Daoy (cell line): Measurements from ENCODE around the gene STEAP1B. TPM values are rescaled to one million over a fixed set of nuclear protein-coding genes. Genes with fewer than 3 reads are reported as not detected.
A peak's percentile ranks its signal among the peaks of the same experiment; 100 is the strongest.
"Not testable (repeated sequence)": the region's sequence is repeated elsewhere in the genome, so short reads cannot be mapped to it uniquely, and the experiment has no call there.

ENCODE experiments used
- DNase-seq: peaks from one replicate; pipeline ENCODE4 v3.0.0-alpha.2; 2015; ENCODE audit warnings: low read depth
- total RNA-seq: library from RNA; depleted of rRNA; stranded (reverse); fragments of >200 nt; shearing (Covaris generic); gene quantifications from 2 replicates; pipeline ENCODE4 v1.2.3, GENCODE V29; 2014

Gene STEAP1B
- total RNA-seq, 1 experiment from 2014 or later = 20.2 TPM

GRCh38 chr7:22457471-22457870 lies 42.5 kb downstream of the STEAP1B start:
- no peak for DNase-seq

- no peak for DNase-seq
Measured at GRCh38 chr7:22454446-22454845, 45.5 kb downstream of the STEAP1B start.

GRCh38 chr7:22452960-22453558 lies 46.9 kb downstream of the STEAP1B start:
- no peak for DNase-seq

DNA sequence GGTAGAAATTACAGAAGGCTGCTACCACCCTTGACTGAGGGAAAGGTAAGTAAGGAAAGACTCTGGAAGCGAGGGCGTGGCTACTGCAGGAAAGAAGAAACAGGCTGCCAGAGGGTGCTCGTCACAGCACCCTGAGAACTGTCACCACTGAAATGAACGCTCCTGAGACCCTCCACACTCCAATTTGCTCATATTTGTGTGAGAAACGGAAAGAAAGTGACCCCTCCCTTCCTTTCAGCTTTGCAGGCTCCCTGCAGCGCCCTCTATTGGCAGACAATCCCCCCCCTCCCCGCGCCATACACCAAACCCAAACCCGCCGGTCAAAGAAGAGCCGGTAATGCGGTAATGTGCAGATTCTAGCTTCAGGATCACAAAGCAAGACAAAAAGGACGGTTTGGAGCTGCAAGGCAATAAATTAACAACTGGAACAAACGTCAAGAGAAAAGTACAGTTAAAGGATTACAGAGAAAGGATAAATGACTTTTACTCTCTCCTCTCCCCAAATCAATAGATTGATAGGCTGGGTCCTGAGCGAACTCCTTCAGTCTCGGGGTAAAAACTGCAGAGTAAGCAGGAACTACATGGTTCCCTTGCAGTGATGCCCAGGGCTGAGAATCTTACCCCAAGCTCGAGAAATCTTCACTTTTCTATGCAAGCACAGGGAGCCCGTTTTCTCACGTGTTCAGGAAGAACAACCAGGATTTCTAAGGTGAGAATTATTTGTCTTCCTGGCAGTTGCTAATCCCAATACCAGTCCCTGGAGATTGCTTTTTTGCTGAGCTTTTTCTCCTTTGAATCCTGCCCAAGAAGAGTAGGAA lies 47.6 kb downstream of the STEAP1B start:
- DNase-seq = peak; percentile 76

DNA sequence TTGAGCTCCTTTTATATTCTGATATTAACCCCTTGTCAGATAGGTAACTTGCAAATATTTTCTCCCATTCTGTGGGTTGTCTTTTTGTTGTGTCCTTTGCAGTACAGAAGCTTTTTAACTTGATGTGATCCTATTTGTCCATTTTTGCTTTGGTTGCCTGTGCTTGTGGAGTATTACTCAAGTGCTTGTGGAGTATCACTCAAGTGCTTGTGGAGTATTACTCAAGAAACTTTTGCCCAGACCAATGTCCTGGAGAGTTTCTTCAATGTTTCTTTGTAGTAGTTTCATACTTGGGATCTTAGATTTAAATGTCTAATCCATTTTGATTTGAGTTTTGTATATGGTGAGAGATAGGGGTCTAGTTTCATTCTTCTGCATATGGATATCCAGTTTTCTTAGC lies 50.0 kb downstream of the STEAP1B start:
- not testable (repeated sequence) for DNase-seq

GRCh38 chr7:22447762-22448161 lies 52.2 kb downstream of the STEAP1B start:
- DNase-seq = no peak

DNA sequence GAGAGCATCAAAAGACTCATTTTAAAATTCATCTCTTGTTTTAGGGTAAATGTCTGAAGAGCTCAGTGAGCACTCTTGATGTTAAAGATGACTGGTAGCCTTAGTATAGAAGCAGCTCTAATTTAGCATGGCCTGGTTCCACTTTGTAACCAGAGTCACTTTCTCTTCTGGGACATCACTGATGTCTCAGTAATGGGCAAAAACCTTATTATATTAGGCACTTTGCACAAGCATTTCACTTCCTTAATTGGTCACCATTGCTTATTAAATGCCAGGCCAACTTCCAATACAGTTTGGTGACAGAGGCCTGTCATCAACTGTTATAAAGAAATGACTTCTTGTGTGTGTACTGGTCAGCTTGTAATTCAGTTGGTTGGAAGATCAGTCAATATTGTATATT lies 53.0 kb downstream of the STEAP1B start:
- DNase-seq = no peak

GRCh38 chr7:22445853-22446252 lies 54.1 kb downstream of the STEAP1B start:
- DNase-seq = no peak

DNA sequence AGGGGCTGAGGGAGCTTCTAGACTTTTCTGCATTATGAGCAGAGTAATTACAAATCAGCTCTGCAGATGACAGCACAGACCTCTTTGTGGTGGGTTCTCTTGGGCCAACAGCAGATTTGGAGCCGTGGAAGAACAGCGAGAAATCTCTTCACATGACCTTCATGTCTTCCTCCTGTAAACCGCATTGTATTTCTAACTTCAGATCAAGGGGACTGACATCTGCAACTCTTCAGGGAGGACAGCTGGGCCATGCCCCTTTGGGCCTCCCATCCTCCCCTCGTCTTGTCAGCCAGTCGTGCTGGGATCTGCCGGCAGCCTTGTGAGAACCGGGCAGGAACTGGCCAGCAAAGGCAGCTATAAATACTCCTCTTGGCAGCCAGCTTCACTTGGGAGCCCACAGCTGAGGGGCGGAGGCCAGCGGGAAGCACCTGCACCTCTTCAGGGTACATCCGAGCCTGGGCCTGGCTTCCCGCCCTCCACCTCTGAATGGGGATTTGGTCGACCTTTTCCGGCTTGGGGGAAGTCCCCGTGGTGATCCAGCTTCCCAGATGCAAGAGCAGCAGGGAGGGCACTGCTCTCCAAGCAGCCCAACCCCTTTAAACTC lies 54.7 kb downstream of the STEAP1B start:
- DNase-seq = peak; percentile 64

DNA sequence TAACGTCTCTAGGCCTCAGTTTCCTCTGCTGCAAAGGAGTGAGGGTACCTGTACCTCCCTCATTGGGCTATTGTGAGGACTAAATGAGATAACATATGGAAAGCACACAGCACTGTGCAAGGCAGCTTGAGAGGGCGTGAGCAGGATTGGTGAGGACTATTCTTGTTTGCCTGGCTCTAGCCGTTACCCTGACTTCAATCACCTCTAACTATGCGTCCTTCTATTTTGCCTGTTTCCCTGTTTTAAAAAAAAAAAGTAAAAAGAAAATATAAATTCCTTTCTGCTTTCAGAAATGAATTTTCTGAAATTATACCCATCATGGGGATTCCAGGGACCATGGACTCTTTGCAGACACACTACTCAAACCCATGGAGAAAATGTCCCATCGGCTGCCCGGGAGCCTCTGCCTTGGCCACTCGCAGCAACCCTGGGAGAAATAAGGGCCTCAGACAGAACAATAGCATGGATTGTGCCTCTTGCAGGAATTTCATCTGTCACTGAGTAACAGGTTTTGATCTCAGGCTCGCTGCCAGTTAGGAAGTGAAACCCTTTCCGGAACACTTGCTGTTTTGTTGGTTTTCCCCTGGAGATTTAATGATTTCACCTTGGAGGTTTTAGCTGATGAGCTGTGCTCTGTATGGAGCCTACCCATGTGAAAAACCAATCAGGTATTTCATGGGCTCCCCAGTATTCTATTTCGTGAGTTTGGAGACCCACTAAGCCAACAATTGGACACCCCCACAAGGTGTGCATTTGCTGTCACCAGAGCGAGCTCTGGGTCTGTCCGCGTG lies 55.6 kb downstream of the STEAP1B start:
- DNase-seq = peak; percentile 89

DNA sequence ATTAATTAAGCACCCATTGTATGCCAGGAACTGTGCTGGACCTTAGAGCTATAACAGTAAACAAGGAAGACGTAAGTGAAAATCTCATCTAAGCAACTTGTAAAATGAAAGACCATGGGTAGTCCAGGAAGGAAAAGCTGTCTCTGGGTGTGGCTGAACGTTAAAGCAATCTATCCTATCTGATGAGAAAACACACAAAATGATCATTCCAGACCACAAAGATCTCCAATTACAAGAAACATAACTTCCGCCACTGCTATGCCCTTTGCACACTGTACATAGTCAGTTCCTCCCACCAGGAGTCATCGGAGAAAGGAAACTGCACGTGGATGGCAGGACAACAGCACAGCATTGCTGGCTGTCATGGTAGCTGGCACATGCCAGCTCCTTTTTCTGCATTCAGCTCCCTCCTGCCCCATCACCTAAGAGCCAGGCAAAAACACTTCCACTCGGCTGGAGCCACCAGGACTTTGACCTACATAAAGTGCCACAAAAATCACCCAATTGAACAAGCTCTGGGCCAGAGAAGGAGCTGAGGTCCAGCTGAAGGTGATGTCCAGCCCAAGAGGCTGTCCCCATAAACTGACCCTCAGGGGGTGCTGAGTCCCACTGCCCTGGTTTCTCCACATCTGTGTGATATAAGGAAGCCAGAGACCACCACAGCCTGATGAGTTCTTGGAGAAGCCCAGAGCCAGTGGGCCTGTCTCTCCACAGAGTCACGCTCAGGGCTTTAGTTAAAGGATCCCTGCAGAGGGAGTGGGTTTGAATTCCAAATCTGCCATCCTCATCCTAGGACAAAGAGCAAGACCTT lies 56.4 kb downstream of the STEAP1B start:
- DNase-seq = peak; percentile 93

- no peak for DNase-seq
Measured at GRCh38 chr7:22442882-22443369, 57.1 kb downstream of the STEAP1B start.

DNA sequence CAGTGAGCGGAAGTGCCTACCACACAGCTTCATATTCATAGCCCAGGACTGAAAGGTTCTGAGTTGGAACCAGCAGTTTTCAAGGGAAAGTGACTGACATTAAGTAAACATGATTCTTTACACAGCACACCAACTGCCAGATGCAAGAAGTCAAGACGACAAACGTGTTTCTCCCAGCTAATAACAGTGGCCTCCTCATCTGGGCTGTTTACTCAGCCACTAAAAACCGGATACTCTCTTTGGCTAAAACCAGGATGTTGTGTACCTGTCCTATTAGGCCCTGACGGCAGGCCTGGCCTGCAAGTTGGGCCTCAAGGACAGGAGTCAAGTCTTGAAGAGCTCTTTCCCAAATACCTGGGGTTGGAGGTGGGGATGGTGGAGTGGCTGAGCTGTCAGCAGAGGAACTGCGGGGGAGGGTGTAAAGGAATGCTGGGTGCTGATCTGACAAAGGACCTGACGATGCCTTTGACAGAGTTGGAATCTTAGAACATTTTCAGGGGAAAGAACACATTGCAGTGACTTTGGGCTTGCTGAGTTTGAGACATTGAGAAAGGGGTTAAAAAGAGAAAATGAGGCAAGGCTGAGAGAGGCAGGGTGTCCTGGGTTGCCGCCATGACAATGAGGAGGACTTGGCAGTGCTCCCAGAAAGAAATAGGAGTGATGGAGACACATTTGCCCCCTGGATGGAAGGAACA lies 57.7 kb downstream of the STEAP1B start:
- no peak for DNase-seq

GRCh38 chr7:22441157-22441556 lies 58.8 kb downstream of the STEAP1B start:
- DNase-seq = no peak

- no peak for DNase-seq
Measured at GRCh38 chr7:22438994-22439393, 61.0 kb downstream of the STEAP1B start.

- not testable (repeated sequence) for DNase-seq
Measured at GRCh38 chr7:22436552-22436951, 63.4 kb downstream of the STEAP1B start.

GRCh38 chr7:22435720-22436119 lies 64.3 kb downstream of the STEAP1B start:
- no peak for DNase-seq

GRCh38 chr7:22435105-22435504 lies 64.9 kb downstream of the STEAP1B start:
- no peak for DNase-seq

DNA sequence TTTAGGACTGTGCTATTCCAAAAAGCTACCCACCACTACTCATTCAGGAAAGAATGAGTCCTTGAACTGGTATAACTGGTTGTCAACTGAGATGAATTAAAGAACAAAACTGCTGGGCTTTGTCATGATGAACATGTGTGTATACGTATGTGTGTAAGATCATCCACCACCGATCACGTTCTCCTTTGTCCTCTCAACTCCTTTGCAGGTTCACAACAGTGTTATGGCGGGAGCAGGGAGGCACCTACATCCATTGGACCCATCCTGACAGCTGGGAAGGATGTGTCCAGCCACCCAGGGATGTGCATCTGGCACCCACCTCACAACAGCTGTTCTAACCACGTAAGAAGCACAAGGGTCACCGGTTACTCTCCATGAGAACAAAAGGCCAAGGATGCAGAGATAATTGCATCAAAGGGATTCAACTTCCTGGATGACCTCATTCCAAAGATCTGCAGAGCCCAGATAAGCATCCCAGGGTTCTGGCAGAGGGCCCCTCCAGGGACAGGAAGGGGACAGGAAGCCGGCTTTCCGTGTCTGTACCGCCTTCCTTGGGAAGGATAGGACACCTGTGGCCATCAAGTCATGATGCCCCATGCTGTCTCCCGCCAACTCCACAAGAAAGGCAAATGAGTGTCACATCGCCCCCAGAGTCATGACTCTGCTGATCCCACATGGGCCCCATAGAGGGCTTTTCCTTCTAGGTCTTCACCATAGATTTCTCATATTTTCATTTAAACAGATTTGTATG lies 66.1 kb downstream of the STEAP1B start:
- DNase-seq = peak; percentile 82
